ENCODE results near the gene NXPH2. TPM values are rescaled to one million over a fixed set of nuclear protein-coding genes. Genes with fewer than 3 reads are reported as not detected.

NXPH2 gene
- total RNA-seq, 1 donor from 2014 or later = not detected

DNA sequence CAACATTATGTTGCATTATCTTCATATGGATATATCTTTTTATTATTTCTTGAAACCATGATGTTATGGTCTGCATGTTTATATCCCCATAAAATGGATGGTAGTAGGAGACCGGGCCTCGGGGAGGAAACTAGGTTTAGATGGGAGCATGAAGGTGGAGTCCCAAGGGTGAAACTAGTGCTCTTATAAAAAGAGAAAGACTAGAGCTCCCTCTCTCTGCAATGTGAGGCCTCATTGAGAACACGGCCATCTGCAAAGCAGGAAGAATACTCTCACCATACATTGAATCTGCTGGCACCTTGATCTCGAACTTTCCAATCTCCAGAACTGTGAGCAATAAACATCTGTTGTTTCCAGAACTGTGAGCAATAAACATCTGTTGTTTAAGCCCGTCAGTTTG is 64.0 kb downstream of the NXPH2 start:
- Histone ChIP-seq H3K4me1 (no peaks in the 10 kb centered on the region), H3K9me3 (no peaks in the 10 kb centered on the region), H3K36me3 (no peaks in the 10 kb centered on the region), H3K4me3 (no peak overlapping the region), H3K27me3 (no peaks in the 10 kb centered on the region), H3K27ac (no peak overlapping the region)
- no peak for DNase-seq
- no peak for ATAC-seq
- TF ChIP-seq, protein P1, sequence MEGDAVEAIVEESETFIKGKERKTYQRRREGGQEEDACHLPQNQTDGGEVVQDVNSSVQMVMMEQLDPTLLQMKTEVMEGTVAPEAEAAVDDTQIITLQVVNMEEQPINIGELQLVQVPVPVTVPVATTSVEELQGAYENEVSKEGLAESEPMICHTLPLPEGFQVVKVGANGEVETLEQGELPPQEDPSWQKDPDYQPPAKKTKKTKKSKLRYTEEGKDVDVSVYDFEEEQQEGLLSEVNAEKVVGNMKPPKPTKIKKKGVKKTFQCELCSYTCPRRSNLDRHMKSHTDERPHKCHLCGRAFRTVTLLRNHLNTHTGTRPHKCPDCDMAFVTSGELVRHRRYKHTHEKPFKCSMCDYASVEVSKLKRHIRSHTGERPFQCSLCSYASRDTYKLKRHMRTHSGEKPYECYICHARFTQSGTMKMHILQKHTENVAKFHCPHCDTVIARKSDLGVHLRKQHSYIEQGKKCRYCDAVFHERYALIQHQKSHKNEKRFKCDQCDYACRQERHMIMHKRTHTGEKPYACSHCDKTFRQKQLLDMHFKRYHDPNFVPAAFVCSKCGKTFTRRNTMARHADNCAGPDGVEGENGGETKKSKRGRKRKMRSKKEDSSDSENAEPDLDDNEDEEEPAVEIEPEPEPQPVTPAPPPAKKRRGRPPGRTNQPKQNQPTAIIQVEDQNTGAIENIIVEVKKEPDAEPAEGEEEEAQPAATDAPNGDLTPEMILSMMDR (IDR thresholded peaks at IDR 0.05) = no peak
- intact Hi-C loops (cut with DNase I) = no loop called here

DNA sequence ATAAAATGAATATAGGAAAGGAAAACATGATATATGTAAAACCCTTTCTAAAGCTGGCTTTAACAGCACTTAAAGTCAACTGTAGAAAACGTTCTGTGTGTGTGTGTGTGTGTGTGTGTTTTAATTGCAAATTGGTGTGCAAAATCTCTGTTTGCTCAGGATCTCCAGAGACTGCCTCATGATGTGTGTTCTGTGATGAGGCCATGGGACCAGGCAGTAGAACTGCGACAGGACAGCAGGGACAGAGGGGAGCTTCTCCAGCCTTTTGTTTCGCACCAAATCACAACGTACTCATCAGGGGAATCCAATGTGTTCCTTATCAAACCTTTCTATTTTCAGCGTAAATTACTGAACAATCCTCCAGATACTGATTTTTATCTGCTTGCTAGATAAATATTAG is 66.7 kb downstream of the NXPH2 start:
- no peak overlapping the region for H3K4me3 ChIP-seq
- peaks cover 4% of the 10 kb centered on the region for H3K4me1 ChIP-seq
- no peaks in the 10 kb centered on the region for H3K36me3 ChIP-seq
- no peak for DNase-seq
- no peaks in the 10 kb centered on the region for H3K9me3 ChIP-seq
- ATAC-seq = no peak
- TF ChIP-seq, protein P1 (IDR thresholded peaks at IDR 0.05) = no peak
- H3K27me3 ChIP-seq = no peaks in the 10 kb centered on the region
- no peak overlapping the region for H3K27ac ChIP-seq
- intact Hi-C loops (cut with DNase I) = no loop called here

DNA sequence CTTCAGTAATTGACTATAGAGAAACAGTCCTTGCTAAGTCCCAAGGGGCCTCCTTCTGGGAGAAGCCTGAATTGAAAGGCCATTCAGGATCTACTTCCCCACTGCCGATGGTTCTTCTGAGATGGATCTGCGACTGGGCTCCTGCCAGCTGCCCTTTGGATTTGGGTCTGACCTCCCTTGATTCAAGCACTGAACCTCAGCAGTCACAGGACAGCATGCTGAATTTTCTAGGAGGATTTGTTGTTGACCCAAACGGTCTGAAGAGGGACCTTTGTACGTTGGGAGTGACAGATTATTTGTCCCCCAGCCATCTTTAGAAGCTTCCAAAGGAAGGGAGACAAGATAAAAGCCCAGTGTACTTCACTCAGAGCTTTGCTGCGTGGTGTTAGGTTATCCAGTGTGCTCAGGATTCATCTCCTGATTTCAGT is 67.1 kb downstream of the NXPH2 start:
- Histone ChIP-seq H3K4me3 (no peak overlapping the region), H3K27ac (no peak overlapping the region), H3K27me3 (no peaks in the 10 kb centered on the region), H3K36me3 (no peaks in the 10 kb centered on the region), H3K4me1 (peaks cover 5% of the 10 kb centered on the region), H3K9me3 (no peaks in the 10 kb centered on the region)
- no peak for DNase-seq
- intact Hi-C loops (cut with DNase I) = no loop called here
- ATAC-seq = no peak
- TF ChIP-seq, protein P1 (IDR thresholded peaks at IDR 0.05) = no peak

DNA sequence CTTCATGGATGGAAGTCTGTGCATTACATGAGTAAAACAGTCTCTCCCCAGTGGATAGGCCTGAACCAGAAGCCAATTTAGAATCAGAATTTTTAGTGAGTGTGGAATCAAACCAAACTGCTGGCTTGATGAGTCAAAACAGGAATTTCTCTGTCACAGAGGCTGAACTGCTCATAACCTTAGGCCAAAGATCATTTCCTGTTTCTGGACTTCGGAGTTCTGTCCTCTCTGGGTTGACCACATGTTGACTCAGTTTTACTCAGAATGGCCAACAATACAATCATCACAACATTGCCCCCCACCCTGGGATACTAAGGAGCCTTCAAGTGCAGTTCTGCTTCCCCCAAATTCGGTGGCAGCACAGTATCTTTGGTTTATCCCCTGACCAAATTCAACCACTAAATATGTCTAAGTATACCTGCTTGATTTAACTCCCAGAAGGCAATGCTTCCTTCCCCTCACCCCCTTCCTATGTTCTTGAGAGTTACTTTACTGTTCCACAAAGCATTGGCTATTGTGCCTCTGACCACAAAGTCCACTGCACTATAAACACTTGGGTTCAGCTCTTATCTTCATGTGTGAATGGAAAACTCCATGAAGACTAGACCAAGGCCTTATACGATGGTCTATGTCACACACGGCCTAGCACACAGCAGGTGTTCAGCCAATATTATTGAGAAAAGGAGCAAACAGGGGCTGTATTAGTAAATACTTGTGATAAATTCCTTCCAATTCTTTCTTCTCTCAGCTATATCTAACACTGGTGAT is 67.8 kb downstream of the NXPH2 start:
- Histone ChIP-seq H3K27me3 (no peaks in the 10 kb centered on the region), H3K9me3 (no peaks in the 10 kb centered on the region), H3K27ac (no peak overlapping the region), H3K36me3 (no peaks in the 10 kb centered on the region), H3K4me3 (no peak overlapping the region), H3K4me1 (peaks cover 7% of the 10 kb centered on the region)
- ATAC-seq = no peak
- intact Hi-C loops (cut with DNase I) = no loop called here
- DNase-seq = no peak
- TF ChIP-seq, protein P1 (IDR thresholded peaks at IDR 0.05) = no peak

DNA sequence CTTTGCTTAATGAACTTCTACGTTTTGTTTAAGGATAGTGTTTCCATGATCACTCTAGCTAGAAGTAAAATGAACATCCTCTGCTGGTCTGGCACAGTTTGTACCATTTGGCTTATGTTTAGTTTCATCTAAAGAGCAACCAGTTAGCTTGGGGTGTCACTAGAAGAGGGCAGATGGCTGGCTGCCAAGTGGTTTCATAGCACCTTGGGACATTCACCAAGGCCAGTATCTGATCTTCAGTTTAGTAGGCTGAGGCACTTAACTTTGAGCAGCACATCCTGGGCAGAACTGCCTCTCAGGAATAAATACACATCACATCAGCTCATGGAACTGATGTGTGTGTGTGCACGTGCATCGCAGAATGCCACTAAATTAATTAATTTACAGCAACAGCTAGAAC is 68.4 kb downstream of the NXPH2 start:
- TF ChIP-seq, protein P1 (IDR thresholded peaks at IDR 0.05) = no peak
- intact Hi-C loops (cut with DNase I) = no loop called here
- Histone ChIP-seq H3K27ac (no peak overlapping the region), H3K4me3 (no peak overlapping the region), H3K36me3 (no peaks in the 10 kb centered on the region), H3K4me1 (peaks cover 7% of the 10 kb centered on the region), H3K9me3 (no peaks in the 10 kb centered on the region), H3K27me3 (no peaks in the 10 kb centered on the region)
- ATAC-seq (no peak), DNase-seq (no peak)
